ENCODE measurements around the gene IDH3B.

- no peak for TF ChIP-seq EZH2 (IDR thresholded peaks at IDR 0.05; ENCODE audit: borderline replicate concordance)
- TF ChIP-seq, protein P1, sequence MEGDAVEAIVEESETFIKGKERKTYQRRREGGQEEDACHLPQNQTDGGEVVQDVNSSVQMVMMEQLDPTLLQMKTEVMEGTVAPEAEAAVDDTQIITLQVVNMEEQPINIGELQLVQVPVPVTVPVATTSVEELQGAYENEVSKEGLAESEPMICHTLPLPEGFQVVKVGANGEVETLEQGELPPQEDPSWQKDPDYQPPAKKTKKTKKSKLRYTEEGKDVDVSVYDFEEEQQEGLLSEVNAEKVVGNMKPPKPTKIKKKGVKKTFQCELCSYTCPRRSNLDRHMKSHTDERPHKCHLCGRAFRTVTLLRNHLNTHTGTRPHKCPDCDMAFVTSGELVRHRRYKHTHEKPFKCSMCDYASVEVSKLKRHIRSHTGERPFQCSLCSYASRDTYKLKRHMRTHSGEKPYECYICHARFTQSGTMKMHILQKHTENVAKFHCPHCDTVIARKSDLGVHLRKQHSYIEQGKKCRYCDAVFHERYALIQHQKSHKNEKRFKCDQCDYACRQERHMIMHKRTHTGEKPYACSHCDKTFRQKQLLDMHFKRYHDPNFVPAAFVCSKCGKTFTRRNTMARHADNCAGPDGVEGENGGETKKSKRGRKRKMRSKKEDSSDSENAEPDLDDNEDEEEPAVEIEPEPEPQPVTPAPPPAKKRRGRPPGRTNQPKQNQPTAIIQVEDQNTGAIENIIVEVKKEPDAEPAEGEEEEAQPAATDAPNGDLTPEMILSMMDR (IDR thresholded peaks at IDR 0.05; ENCODE audit: poor library complexity), result no peak
- no peak for TF ChIP-seq EZH2phosphoT487 (IDR thresholded peaks at IDR 0.05; ENCODE audit: low read depth, severe bottlenecking, unreplicated experiment)
Measured at GRCh38 chr20:2631228-2631627, 32.8 kb downstream of the IDH3B start.

Measured in hepatocyte (in vitro differentiated cells).